NCI-H146 treated with DMSO at 0.1 percent for 48 hours (cell line): ENCODE measurements around the gene BTG2.
"Not testable (repeated sequence)": the region's sequence is repeated elsewhere in the genome, so short reads cannot be mapped to it uniquely, and the experiment has no call there.

ENCODE experiments used
- DNase-seq: peaks from one replicate; lab custom pipeline; 2025; ENCODE audit not compliant: unreplicated experiment; lab: John Stamatoyannopoulos, UW

BTG2 gene

GRCh38 chr1:203291201-203292096, 13.9 kb upstream of the BTG2 start:
- peak; percentile 41 for DNase-seq

DNA sequence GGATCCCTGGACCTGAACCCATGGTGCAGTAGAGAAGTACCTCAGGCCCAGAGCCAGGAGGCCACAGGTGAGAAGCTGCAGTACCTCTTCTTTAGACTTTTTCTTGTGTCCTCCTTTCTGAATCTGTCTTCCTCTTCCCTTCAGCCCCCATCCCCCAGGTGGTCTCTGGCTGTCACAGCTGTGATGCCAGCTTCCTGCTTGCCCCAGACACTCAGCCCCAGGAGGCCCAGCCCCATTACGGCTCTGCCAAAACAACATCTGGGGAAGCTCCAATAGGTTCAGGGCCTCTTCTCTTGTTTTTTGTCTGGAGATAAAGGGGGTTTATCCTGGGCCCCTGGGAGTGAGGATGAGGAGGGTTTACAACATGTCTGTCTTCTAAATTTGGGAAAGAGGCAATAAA, 9.5 kb upstream of the BTG2 start:
- no peak for DNase-seq

- no peak for DNase-seq
These were observed 8.8 kb upstream of the BTG2 start for GRCh38 chr1:203296460-203297073.

DNA sequence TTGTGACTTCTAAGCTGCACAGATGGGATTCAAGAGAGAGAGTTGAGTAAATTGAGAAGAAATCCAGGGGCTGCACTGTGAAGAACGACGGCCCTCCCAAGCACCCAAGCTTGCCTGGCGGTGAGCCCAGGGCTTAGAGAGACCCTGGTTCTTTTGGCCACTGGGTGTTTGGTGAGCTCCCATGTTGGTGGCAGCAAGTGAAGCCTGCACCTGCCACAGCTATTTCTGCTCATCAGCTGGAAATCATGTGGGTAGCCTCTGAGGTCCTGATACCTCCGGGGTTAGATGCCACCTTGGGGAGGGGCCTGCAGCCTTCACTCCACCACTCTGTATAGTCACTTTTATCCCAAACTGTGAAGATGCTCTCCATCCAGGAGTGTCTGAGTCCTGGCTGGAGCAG, 6.2 kb upstream of the BTG2 start:
- DNase-seq, result no peak

- not testable (repeated sequence) for DNase-seq
These were observed 5.4 kb upstream of the BTG2 start for GRCh38 chr1:203299719-203300429.

GRCh38 chr1:203300441-203301330, 4.6 kb upstream of the BTG2 start:
- DNase-seq, result no peak

DNA sequence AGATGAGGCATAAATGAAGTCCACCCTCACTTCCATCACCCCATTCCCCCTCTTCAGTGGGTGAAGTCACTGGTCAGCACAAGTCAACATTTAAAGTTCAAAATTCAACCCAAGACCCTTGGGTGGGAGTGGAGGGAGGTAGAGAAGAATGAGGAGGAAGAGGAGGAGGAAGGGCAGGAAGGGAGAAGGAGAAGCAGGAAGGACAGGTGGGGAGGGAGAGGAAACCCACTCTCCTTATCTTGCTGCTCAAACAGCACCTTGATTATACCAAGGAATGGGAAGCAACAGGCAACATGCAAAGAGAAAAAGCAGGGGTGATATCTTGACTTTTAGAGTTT, 4.0 kb upstream of the BTG2 start:
- no peak for DNase-seq

- DNase-seq, result no peak
These were observed 2.9 kb upstream of the BTG2 start for GRCh38 chr1:203302456-203302855.

DNA sequence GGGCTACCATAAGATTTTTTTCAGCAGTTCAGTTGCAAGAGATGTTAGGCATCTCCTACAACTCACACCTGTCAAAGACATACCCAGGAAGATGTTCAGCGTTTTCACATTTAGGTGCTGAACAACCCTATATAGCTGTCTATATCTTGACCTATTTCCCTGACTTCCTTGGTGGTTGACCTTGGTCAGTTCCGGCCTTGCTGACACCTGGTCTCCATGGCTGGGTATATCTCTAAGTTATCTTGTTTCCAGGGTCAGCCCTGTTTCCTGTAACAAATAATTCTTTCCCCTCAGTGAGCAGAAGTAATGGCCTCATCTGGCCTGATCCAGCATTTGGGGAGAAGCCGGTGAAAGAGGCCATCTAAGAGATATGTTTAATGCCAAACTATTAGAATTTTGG, 2.4 kb upstream of the BTG2 start:
- no peak for DNase-seq

- no peak for DNase-seq
These were observed 864 bp upstream of the BTG2 start for GRCh38 chr1:203304391-203304918.

- no peak for DNase-seq
These were observed 430 bp downstream of the BTG2 start for GRCh38 chr1:203305809-203306088.

DNA sequence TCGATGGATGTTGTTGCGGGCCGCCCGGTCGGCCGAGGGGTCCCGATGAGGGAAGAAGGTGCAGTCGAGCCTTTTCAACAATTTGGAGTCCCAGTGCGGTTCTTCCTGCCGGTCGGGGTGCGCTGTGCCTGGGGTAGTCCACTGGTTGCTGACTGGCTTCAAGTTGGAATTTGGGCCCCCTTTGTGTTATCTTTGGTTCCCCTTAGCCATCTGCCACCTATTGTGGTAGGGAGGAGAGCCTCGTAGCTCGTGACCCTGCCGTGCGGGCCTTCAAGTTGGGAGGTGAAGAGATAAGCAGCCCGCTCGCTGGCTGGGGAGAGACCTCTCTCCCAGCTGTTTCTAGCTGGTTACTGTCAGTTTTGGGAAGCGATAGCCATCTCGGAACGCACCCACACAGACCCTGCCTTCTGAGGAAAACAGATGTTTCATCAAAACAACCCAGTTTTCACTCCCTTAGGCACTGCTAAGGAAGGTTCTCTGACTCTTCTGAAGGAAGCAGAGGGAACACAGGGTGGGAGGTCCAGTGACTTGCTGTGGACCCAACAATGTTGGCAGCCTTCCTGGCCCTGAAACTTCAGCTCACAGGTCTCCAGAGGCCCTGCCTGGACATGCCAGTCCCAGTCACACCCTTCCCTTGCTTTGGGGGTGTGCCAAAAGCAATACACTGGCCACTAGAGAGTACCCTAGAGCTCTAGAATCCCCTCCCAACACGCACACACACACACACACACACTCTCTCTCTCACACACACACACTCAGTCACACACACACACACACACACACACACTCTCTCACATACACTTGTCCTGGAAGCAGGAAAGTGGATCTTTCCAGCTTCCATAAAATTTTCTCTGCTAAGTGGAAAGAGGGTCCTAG, 1.0 kb downstream of the BTG2 start:
- peak; percentile 3 for DNase-seq

GRCh38 chr1:203306965-203307541, 1.7 kb downstream of the BTG2 start:
- DNase-seq, result no peak

- DNase-seq, result peak; percentile 85
These were observed 2.4 kb downstream of the BTG2 start for GRCh38 chr1:203307641-203308126.

DNA sequence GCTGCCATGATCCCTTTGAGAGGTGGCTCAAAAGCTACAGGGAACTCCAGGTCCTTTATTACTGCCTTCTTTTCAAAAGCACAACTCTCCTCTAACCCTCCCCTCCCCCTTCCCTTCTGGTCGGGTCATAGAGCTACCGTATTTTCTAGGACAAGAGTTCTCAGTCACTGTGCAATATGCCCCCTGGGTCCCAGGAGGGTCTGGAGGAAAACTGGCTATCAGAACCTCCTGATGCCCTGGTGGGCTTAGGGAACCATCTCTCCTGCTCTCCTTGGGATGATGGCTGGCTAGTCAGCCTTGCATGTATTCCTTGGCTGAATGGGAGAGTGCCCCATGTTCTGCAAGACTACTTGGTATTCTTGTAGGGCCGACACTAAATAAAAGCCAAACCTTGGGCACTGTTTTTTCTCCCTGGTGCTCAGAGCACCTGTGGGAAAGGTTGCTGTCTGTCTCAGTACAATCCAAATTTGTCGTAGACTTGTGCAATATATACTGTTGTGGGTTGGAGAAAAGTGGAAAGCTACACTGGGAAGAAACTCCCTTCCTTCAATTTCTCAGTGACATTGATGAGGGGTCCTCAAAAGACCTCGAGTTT, 3.1 kb downstream of the BTG2 start:
- no peak for DNase-seq

GRCh38 chr1:203308923-203309331, 3.6 kb downstream of the BTG2 start:
- DNase-seq, result no peak

DNA sequence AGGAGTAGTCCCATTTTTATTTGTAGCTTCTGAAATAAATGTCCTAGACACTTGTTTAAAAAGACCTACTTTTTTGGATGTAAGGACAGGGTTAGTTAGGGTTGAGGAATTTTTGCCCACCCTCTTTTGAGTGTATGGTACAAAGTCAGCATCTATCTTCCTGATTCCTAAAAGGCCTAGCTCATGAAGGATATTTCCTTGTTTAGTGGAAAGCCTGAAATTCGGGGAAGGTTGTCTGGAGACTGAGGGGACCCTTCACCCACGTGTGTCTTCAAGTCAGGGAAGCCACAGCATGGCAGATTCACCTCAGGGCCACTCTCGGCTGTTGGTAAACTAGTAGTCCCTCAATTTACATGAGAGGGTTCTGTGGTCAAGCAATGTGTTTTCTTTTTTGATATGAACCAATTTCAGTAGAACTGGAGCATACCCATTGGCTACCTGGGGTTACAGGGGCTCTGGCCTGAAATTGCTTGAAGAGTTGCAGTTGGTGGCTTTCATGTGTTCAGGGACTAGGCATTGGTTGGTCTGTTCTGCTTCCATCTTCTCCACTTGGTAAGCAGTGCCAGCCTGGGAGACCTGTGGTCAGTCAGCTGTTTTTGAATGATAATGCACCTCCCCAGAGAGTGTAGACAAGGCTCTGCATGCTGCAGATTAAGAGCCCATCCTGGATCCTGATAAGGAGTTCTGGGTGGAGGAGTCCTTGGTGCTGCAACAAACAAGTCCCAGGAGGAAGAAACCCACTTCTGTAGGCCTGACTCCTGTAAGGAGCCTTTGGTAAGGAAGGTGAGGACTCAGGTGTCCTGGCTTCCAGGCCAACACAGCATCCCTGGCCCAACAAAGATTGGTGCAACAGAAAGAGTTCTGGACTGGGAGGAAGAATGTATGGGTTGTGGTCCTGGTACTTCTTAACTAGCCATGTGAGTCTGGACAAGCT, 6.3 kb downstream of the BTG2 start:
- no peak for DNase-seq
